HL-60 (cell line): Measurements from ENCODE around the gene BANF2.

ENCODE experiments used
- GABPA ChIP-seq: IDR thresholded peaks from 2 replicates; pipeline ENCODE4 v1.6.1; 2012; ENCODE audit warnings: low read depth
- POLR2AphosphoS5 ChIP-seq: IDR thresholded peaks from 2 replicates; pipeline ENCODE4 v1.6.1; 2012; ENCODE audit warnings: low read depth
- TF ChIP-seq, protein P1 (sequence below): IDR thresholded peaks from one replicate; pipeline ENCODE4 v1.5.1; 2011; ENCODE audit warnings: low read length, control low read depth, inconsistent platforms; ENCODE audit not compliant: insufficient read depth
- TF ChIP-seq, protein P2 (sequence below): IDR thresholded peaks from 2 replicates; pipeline ENCODE4 v1.6.1; 2012; ENCODE audit warnings: low read depth; ENCODE audit not compliant: insufficient replicate concordance

DNA sequence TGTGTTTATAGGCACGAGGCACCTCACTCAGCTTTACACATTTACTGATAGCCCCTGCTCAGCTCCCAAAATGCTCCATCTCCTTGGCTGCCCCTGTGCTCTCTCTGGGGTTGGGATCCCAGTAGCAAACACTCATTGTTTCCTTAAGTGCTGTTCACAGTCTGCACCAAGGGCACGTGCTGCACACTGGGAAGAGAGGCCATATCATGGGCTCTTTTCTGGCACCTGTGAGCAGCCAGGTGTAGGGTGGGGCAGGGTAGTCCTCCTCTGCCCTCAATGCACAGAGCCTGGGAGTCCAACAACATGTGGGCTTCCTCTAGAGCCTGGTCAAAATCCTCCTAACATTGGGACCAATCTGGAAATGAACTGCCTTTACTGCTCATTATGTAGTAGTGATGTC is 67.9 kb downstream of the BANF2 start:
- TF ChIP-seq GABPA = no peak
- TF ChIP-seq, protein P1, sequence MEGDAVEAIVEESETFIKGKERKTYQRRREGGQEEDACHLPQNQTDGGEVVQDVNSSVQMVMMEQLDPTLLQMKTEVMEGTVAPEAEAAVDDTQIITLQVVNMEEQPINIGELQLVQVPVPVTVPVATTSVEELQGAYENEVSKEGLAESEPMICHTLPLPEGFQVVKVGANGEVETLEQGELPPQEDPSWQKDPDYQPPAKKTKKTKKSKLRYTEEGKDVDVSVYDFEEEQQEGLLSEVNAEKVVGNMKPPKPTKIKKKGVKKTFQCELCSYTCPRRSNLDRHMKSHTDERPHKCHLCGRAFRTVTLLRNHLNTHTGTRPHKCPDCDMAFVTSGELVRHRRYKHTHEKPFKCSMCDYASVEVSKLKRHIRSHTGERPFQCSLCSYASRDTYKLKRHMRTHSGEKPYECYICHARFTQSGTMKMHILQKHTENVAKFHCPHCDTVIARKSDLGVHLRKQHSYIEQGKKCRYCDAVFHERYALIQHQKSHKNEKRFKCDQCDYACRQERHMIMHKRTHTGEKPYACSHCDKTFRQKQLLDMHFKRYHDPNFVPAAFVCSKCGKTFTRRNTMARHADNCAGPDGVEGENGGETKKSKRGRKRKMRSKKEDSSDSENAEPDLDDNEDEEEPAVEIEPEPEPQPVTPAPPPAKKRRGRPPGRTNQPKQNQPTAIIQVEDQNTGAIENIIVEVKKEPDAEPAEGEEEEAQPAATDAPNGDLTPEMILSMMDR = no peak
- no peak for TF ChIP-seq POLR2AphosphoS5
- TF ChIP-seq, protein P2, sequence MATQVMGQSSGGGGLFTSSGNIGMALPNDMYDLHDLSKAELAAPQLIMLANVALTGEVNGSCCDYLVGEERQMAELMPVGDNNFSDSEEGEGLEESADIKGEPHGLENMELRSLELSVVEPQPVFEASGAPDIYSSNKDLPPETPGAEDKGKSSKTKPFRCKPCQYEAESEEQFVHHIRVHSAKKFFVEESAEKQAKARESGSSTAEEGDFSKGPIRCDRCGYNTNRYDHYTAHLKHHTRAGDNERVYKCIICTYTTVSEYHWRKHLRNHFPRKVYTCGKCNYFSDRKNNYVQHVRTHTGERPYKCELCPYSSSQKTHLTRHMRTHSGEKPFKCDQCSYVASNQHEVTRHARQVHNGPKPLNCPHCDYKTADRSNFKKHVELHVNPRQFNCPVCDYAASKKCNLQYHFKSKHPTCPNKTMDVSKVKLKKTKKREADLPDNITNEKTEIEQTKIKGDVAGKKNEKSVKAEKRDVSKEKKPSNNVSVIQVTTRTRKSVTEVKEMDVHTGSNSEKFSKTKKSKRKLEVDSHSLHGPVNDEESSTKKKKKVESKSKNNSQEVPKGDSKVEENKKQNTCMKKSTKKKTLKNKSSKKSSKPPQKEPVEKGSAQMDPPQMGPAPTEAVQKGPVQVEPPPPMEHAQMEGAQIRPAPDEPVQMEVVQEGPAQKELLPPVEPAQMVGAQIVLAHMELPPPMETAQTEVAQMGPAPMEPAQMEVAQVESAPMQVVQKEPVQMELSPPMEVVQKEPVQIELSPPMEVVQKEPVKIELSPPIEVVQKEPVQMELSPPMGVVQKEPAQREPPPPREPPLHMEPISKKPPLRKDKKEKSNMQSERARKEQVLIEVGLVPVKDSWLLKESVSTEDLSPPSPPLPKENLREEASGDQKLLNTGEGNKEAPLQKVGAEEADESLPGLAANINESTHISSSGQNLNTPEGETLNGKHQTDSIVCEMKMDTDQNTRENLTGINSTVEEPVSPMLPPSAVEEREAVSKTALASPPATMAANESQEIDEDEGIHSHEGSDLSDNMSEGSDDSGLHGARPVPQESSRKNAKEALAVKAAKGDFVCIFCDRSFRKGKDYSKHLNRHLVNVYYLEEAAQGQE = no peak
